ENCODE measurements around the gene LONRF2.

- TF ChIP-seq SNAPC5 (CRISPR knock-in tag; IDR thresholded peaks at IDR 0.05; ENCODE audit: borderline replicate concordance) (no peak), REST (IDR thresholded peaks at IDR 0.05; ENCODE audit: borderline replicate concordance in 1 of 2, low read depth in 1 of 2, low read length in 2 of 2) (no peak), SMAD3 (CRISPR knock-in tag; IDR thresholded peaks at IDR 0.05) (no peak), NR2F2 (IDR thresholded peaks at IDR 0.05; ENCODE audit: borderline replicate concordance, low read depth) (no peak), POLR2A (IDR thresholded peaks at IDR 0.05; ENCODE audit: insufficient read depth in 1 of 2, low read depth in 2 of 2, low read length in 2 of 2) (no peak), YY1 (IDR thresholded peaks at IDR 0.05; ENCODE audit: insufficient read depth, insufficient replicate concordance, low read depth, low read length) (no peak)
These were observed 78.7 kb downstream of the LONRF2 start for GRCh38 chr2:100243631-100244030.
